Loucy (cell line): ENCODE measurements around the gene CEP152.

Experiments used
- H2AFZ ChIP-seq: fragments of 200-600 bp; sonication (generic); 2 replicates; pipeline ENCODE4 v1.6.0; 2016; ENCODE audit warnings: antibody characterized with exemption, mild to moderate bottlenecking, low read length, moderate library complexity
- H3F3A ChIP-seq: fragments of 200-600 bp; 2 replicates; pipeline ENCODE4 v1.6.0; 2016; ENCODE audit warnings: antibody characterized with exemption, low read depth, mild to moderate bottlenecking
- H3K27me3 ChIP-seq: fragments of 200-600 bp; sonication (generic); 2 replicates; pipeline ENCODE4 v1.6.1; 2014; ENCODE audit warnings: low read length, mild to moderate bottlenecking; ENCODE audit not compliant: insufficient read depth, poor library complexity, severe bottlenecking
- H3K36me3 ChIP-seq: fragments of 200-600 bp; sonication (generic); 2 replicates; pipeline ENCODE4 v1.6.1; 2016; ENCODE audit warnings: low read length; ENCODE audit not compliant: insufficient read depth
- H3K4me1 ChIP-seq: fragments of 200-600 bp; sonication (generic); 2 replicates; pipeline ENCODE4 v1.5.1; 2014; ENCODE audit warnings: low read length, mild to moderate bottlenecking; ENCODE audit not compliant: insufficient read depth, poor library complexity, severe bottlenecking
- H3K4me2 ChIP-seq: fragments of 200-600 bp; sonication (generic); 2 replicates; pipeline ENCODE4 v1.6.0; 2014; ENCODE audit warnings: antibody characterized with exemption, low read length, low read depth, mild to moderate bottlenecking; ENCODE audit not compliant: poor library complexity, severe bottlenecking
- H3K4me3 ChIP-seq: fragments of 200-600 bp; sonication (generic); 2 replicates; pipeline ENCODE4 v1.5.1; 2014; ENCODE audit warnings: low read length, mild to moderate bottlenecking, mixed read lengths; ENCODE audit not compliant: poor library complexity, severe bottlenecking
- H3K79me2 ChIP-seq: fragments of 200-600 bp; sonication (generic); 2 replicates; pipeline ENCODE4 v1.6.1; 2014; ENCODE audit warnings: low read length; ENCODE audit not compliant: insufficient read depth
- H3K9ac ChIP-seq: fragments of 200-600 bp; sonication (generic); 2 replicates; pipeline ENCODE4 v1.6.0; 2014; ENCODE audit warnings: mild to moderate bottlenecking, low read depth, low read length, moderate library complexity; ENCODE audit not compliant: poor library complexity, severe bottlenecking
- H3K9me2 ChIP-seq: fragments of 200-600 bp; sonication (generic); replicated peaks from 2 replicates; pipeline ENCODE4 v1.6.1; 2016; ENCODE audit warnings: low read depth, low read length, mixed read lengths
- H3K9me3 ChIP-seq: fragments of 200-600 bp; sonication (generic); 2 replicates; pipeline ENCODE4 v1.6.1; 2014; ENCODE audit warnings: mild to moderate bottlenecking, antibody characterized with exemption, low read length, low read depth; ENCODE audit not compliant: insufficient read depth
- H4K20me1 ChIP-seq: fragments of 200-600 bp; sonication (generic); 2 replicates; pipeline ENCODE4 v1.6.0; 2014; ENCODE audit warnings: antibody characterized with exemption, low read length, mild to moderate bottlenecking; ENCODE audit not compliant: insufficient read depth, poor library complexity, severe bottlenecking
- CTCF ChIP-seq: fragments of 200-600 bp; sonication (generic); conservative IDR thresholded peaks from 2 replicates; pipeline ENCODE4 v1.5.1; 2014; ENCODE audit warnings: mild to moderate bottlenecking, antibody characterized with exemption, low read length
- EZH2phosphoT487 ChIP-seq: fragments of 200-600 bp; IDR thresholded peaks from 2 replicates; pipeline ENCODE4 v1.6.1; 2018; ENCODE audit warnings: antibody characterized with exemption, mild to moderate bottlenecking, moderate library complexity, borderline replicate concordance

CEP152 gene

GRCh38 chr15:48754011-48754410 is 56.9 kb downstream of the CEP152 start:
- Histone ChIP-seq H3K9ac (no peak overlapping the region), H3K79me2 (no peaks in the 10 kb centered on the region), H4K20me1 (no peaks in the 10 kb centered on the region), H3K36me3 (peaks cover 66% of the 10 kb centered on the region; the same call in 1 of the 2 replicates), H3F3A (no peaks in the 10 kb centered on the region), H3K9me3 (no peaks in the 10 kb centered on the region), H3K9me2 (no peaks in the 10 kb centered on the region), H3K4me2 (no peak overlapping the region), H3K4me1 (no peaks in the 10 kb centered on the region), H3K4me3 (no peak overlapping the region), H2AFZ (no peak overlapping the region), H3K27me3 (no peaks in the 10 kb centered on the region)
- TF ChIP-seq EZH2phosphoT487, result no peak
- no peak for TF ChIP-seq CTCF

GRCh38 chr15:48751595-48751994 is 59.3 kb downstream of the CEP152 start:
- Histone ChIP-seq H3F3A (no peaks in the 10 kb centered on the region), H3K9ac (no peak overlapping the region), H3K4me2 (no peak overlapping the region), H3K36me3 (peaks cover 65% of the 10 kb centered on the region; the same call in 1 of the 2 replicates), H4K20me1 (no peaks in the 10 kb centered on the region), H3K9me2 (no peaks in the 10 kb centered on the region), H2AFZ (no peak overlapping the region), H3K4me3 (no peak overlapping the region), H3K4me1 (no peaks in the 10 kb centered on the region), H3K9me3 (no peaks in the 10 kb centered on the region), H3K79me2 (no peaks in the 10 kb centered on the region), H3K27me3 (no peaks in the 10 kb centered on the region)
- TF ChIP-seq EZH2phosphoT487 (no peak), CTCF (no peak)

GRCh38 chr15:48748535-48748934 is 62.3 kb downstream of the CEP152 start:
- no peaks in the 10 kb centered on the region for H3K9me3 ChIP-seq
- no peak for TF ChIP-seq CTCF
- no peak for TF ChIP-seq EZH2phosphoT487
- H3K4me3 ChIP-seq, result no peak overlapping the region
- H3K4me1 ChIP-seq, result no peaks in the 10 kb centered on the region
- H3K36me3 ChIP-seq, result peaks cover 57% of the 10 kb centered on the region; the same call in 1 of the 2 replicates
- no peaks in the 10 kb centered on the region for H3K79me2 ChIP-seq
- no peak overlapping the region for H3K4me2 ChIP-seq
- no peaks in the 10 kb centered on the region for H4K20me1 ChIP-seq
- no peaks in the 10 kb centered on the region for H3K9me2 ChIP-seq
- H2AFZ ChIP-seq, result no peak overlapping the region
- no peaks in the 10 kb centered on the region for H3F3A ChIP-seq
- no peak overlapping the region for H3K9ac ChIP-seq
- no peaks in the 10 kb centered on the region for H3K27me3 ChIP-seq
